Small intestine (tissue), 7 donors: ENCODE results near the gene SRR. TPM values are rescaled to one million over a fixed set of nuclear protein-coding genes. Genes with fewer than 3 reads are reported as not detected.
"Not testable (repeated sequence)": the region's sequence is repeated elsewhere in the genome, so short reads cannot be mapped to it uniquely, and the experiment has no call there.

Experiments
- DNase-seq, 2 donors: peaks; one replicate each; pipeline versions ENCODE4 v3.0.0 to v3.0.0-alpha.2; 2013
- FAIRE-seq: peaks from 2 replicates; lab custom pipeline; 2012; peaks lifted over from hg19 to GRCh38; lab: Jason Lieb, UNC
- H3K27ac ChIP-seq, 3 donors: one replicate each; pipeline ENCODE4 v1.5.1; 2013; ENCODE audit warnings: low read length in 2 of 3, mild to moderate bottlenecking in 2 of 3, control low read depth in 1 of 3, inconsistent platforms in 1 of 3, low read depth in 1 of 3, moderate library complexity in 1 of 3
- H3K27me3 ChIP-seq, 3 donors: one replicate each; pipeline ENCODE4 v1.6.1; 2013; ENCODE audit warnings: low read length in 3 of 3, inconsistent platforms in 1 of 3; ENCODE audit not compliant: control insufficient read depth in 3 of 3, insufficient read depth in 3 of 3
- H3K36me3 ChIP-seq, 3 donors: one replicate each; pipeline ENCODE4 v1.6.1; 2013; ENCODE audit warnings: low read length in 3 of 3, inconsistent platforms in 1 of 3, low read depth in 1 of 3, mild to moderate bottlenecking in 1 of 3, moderate library complexity in 1 of 3; ENCODE audit not compliant: control insufficient read depth in 3 of 3, insufficient read depth in 2 of 3
- H3K4me1 ChIP-seq, 3 donors: one replicate each; pipeline ENCODE4 v1.6.1; 2013; ENCODE audit warnings: low read length in 2 of 3, inconsistent platforms in 1 of 3, low read depth in 1 of 3, mild to moderate bottlenecking in 1 of 3, moderate library complexity in 1 of 3; ENCODE audit not compliant: control insufficient read depth in 3 of 3, insufficient read depth in 2 of 3
- H3K4me3 ChIP-seq, 3 donors: one replicate each; pipeline ENCODE4 v1.5.1; 2013; ENCODE audit warnings: low read length in 3 of 3, control low read depth in 1 of 3, inconsistent platforms in 1 of 3, low read depth in 1 of 3, mild to moderate bottlenecking in 1 of 3, moderate library complexity in 1 of 3
- H3K9me3 ChIP-seq, 2 donors: one replicate each; pipeline ENCODE4 v1.6.1; 2013; ENCODE audit warnings: low read depth in 1 of 2, low read length in 1 of 2; ENCODE audit not compliant: control insufficient read depth in 2 of 2, insufficient read depth in 1 of 2
- WGBS, 3 donors: extraction: QIAGEN DNeasy Blood & Tissue Kit; methylation state at CpG; one replicate each; pipeline ENCODE4 v1.1.7; 2013; 5-methylcytosine and 5-hydroxymethylcytosine counted together
- polyA plus RNA-seq, 4 donors: library from polyadenylated mRNA; stranded (reverse) in 3 of 4; unstranded in 1 of 4; fragments of 200-250 nt in 3 of 4; fragments of 120-200 nt in 1 of 4; gene quantifications; one replicate each; pipeline versions ENCODE4 v1.2.1 to v1.2.3, GENCODE V29; 2013
- donor health status: healthy with polysubstance abuse.
- donor health status: control.
- donor health status: control.
- donor health status: Bipolar disorder and iron deficiency.
- donor health status: healthy.

The SRR gene
- polyA plus RNA-seq, 4 donors = 2.2 to 8.3 (median 4.7) TPM

DNA sequence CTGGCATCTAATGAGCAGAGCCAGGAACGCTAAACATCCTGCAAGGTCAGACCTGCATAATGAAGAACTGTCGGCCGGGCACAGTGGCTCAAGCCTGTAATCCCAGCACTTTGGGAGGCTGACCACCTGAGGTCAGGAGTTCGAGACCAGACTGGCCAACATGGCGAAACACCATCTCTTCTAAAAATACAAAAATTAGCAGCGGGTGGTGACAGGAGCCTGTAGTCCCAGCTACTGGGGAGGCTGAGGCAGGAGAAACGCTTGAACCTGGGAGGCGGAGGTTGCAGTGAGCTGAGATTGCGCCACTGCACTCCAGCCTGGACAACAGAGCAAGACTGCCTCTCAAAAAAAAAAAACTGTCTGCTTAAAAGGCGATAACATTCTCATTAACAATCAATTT, 38.6 kb upstream of the SRR start:
- Histone ChIP-seq H3K36me3 (peaks cover 0 to 19% (median 2%) of the 10 kb centered on the region in 3 donors), H3K27ac (peak overlapping the region in 2 of 3 donors; percentile 72 to 73)
- not testable (repeated sequence) for H3K27me3 ChIP-seq, FAIRE-seq, H3K4me3 ChIP-seq, H3K9me3 ChIP-seq, H3K4me1 ChIP-seq, DNase-seq
- 90 to 94% (median 93%) methylated on average over 10 of the region's 10 CpGs for WGBS, 3 donors

DNA sequence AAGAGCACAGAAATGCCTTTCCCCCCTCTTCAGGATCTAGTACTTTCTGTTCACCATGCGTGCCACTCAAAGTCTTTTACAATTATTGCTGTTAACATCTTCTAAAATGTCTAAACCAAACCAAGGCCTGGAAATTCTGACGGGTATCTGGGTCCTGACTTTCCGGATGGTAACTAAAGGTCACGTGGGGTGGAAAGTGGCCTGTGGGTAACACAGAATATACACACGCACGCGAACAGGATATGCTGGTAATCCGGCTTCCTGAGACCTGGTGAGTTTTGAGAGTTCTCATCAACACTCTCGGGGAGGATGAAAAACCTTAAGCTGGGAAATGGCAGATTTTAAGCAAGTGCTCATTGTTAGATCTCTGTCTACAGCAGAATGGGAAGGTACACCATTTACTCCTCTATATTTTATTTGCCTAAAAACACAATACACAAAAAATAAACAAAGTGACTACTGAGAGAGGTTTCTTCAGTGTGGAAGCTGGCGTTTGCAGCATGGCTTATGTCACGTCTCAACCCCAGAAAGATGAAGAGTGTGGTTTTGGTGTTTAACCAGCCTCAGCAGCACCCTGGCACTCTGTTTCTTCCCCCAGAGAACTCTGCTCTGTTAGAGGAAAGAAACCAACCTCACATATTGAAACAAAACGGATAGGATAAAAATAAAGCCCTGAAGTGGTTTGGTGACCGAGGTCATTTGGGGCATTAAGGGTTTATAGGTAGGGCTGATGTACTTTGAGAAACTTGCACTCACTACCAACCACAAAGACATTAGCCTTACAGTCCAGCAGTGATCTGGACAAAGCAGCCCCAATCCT, 37.5 kb upstream of the SRR start:
- peaks cover 0 to 20% (median 2%) of the 10 kb centered on the region in 3 donors for H3K36me3 ChIP-seq
- H3K9me3 ChIP-seq = no peaks in the 10 kb centered on the region
- H3K27ac ChIP-seq = peak overlapping the region in 2 of 3 donors; percentile 76 to 93
- no peaks in the 10 kb centered on the region for H3K27me3 ChIP-seq
- FAIRE-seq (no peak), DNase-seq (peak; percentile 14 to 72)
- no peak overlapping the region for H3K4me3 ChIP-seq
- peaks cover 0 to 8% (median 4%) of the 10 kb centered on the region in 3 donors for H3K4me1 ChIP-seq
- WGBS, 3 donors = 68 to 83% (median 70%) methylated on average over 13 of the region's 13 CpGs

DNA sequence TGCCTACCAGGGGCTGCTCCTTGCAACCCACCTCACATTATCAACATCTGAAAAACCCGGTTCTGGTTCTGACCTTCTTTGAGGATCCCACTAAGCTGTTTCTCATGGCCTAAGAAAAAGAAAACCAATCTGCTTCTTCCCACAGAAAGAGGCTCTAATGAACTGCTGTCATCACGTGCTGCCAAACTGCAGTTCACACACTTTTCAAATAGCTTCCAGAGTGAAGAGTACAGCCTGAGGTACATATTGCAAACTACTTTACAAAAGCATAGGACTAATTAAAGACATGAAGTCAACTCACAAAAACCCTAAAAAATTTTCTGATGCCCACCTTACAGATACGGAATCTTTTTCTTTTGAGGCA, 36.9 kb upstream of the SRR start:
- Histone ChIP-seq H3K27ac (peak overlapping the region in 2 of 3 donors; percentile 76 to 93), H3K36me3 (peaks cover 0 to 20% (median 2%) of the 10 kb centered on the region in 3 donors), H3K9me3 (no peaks in the 10 kb centered on the region), H3K4me1 (peaks cover 0 to 8% (median 4%) of the 10 kb centered on the region in 3 donors), H3K27me3 (no peaks in the 10 kb centered on the region), H3K4me3 (no peak overlapping the region)
- WGBS, 3 donors = 64 to 83% (median 76%) methylated on average over 3 of the region's 3 CpGs
- no peak for FAIRE-seq
- DNase-seq = peak in 1 of 2 donors; percentile 27

DNA sequence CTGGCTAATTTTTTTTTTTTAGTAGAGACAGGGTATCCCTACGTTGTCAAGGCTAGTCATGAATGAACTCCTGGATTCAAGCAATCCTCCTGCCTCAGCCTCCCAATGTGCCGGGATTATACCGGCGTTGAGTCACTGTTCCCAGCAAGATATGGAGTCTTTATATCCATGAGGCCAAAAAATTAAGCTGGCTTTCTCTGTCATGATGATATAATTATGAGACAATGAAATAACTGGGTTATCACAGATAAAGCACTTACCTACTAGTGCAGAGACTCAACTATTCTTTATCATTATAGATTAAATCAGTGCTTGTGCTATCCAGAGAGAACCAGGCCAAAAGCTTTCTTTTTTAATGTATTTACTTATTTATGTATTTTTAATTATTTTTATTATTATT, 36.4 kb upstream of the SRR start:
- peak overlapping the region in 2 of 3 donors; percentile 25 to 93 for H3K27ac ChIP-seq
- no peaks in the 10 kb centered on the region for H3K27me3 ChIP-seq
- WGBS, 3 donors = 87 to 94% (median 94%) methylated on average over 4 of the region's 4 CpGs
- DNase-seq (no peak), FAIRE-seq (no peak)
- no peak overlapping the region for H3K4me3 ChIP-seq
- H3K9me3 ChIP-seq = no peaks in the 10 kb centered on the region
- H3K4me1 ChIP-seq = peaks cover 0 to 6% (median 4%) of the 10 kb centered on the region in 3 donors
- H3K36me3 ChIP-seq = peaks cover 0 to 20% (median 0%) of the 10 kb centered on the region in 3 donors

DNA sequence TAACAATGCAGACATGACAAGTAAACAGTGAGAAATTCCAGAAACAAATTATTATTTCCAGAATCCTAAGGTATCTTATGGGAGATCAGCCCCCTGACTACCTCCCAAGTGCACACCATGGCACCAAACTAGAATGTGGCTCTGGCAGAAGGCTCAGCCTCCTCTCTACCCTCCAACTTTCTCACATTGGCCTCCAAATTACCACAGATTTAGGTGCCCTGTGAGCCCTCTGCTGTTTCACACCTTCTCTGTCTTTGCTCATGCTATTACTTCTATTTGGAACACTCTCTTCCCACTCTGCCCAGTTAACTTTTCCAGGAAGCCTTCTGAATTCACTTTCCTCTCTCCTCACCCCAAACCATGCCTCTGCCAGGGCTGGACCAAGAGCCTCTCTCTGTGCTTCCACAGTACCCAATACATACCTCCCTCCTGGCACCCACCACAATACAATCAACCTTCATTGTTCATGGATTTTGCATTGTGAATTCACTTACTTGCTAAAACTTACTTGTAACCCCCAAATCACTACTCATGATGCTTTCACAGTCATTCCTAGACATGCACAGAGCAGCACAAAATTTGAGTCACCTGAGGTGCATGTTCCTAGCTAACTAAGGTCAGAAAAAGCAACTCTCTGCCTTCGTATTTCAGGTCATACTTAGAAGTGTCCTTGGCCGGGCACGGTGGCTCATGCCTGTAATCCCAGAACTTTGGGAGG, 31.6 kb upstream of the SRR start:
- H3K27ac ChIP-seq = no peak overlapping the region
- WGBS, 3 donors = 92 to 96% (median 92%) methylated on average over 3 of the region's 3 CpGs
- H3K9me3 ChIP-seq = no peaks in the 10 kb centered on the region
- no peak overlapping the region for H3K4me3 ChIP-seq
- no peak for FAIRE-seq
- no peak for DNase-seq
- H3K4me1 ChIP-seq = no peaks in the 10 kb centered on the region
- H3K27me3 ChIP-seq = no peaks in the 10 kb centered on the region
- peaks cover 0 to 40% (median 4%) of the 10 kb centered on the region in 3 donors for H3K36me3 ChIP-seq

DNA sequence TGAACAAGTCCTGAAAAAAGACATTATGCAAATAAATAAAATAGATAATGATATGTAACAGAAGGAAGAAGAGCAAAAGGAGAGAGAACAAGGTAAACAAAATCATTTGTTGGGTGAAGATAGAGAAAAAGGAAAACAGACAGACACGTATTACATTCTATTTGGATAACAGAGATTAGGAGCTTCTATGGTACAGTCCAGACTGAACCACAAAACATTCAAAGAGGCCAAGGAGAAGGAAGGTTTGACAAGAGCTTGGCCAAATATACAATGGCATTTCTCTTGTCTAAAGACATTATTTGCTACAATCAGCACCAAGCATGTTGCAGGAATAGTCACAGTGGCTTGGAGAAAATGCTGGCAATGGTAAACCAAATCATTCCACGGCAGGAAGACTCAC, 29.3 kb upstream of the SRR start:
- Histone ChIP-seq H3K9me3 (no peaks in the 10 kb centered on the region), H3K36me3 (peaks cover 3 to 43% (median 6%) of the 10 kb centered on the region in 3 donors), H3K27ac (no peak overlapping the region), H3K27me3 (no peaks in the 10 kb centered on the region), H3K4me1 (no peaks in the 10 kb centered on the region), H3K4me3 (no peak overlapping the region)
- WGBS, 3 donors = 51 to 73% (median 70%) methylated on average over 2 of the region's 2 CpGs
- FAIRE-seq (no peak), DNase-seq (no peak)

DNA sequence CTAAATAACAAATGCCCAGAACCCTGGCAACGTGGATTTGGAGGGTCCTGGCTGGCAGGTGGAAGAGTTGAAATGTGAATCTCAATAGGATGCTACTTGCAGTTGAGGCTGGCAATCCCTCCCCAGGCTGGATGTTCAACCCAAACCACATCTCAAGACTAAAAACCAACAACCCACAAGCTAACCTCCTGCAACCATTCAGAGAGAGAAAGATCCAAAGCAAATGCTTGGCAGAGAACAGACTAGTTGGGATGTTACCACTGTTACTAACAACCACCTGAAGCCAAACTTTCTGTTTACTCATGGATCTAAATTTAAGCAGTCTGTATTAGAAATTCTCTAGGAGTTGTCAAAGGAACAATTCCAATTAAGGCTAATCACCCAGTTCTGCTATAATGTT, 28.0 kb upstream of the SRR start:
- Histone ChIP-seq H3K4me1 (no peaks in the 10 kb centered on the region), H3K27ac (no peak overlapping the region), H3K27me3 (no peaks in the 10 kb centered on the region), H3K9me3 (no peaks in the 10 kb centered on the region), H3K4me3 (no peak overlapping the region), H3K36me3 (peaks cover 5 to 49% (median 9%) of the 10 kb centered on the region in 3 donors)
- WGBS, 3 donors = 69 to 71% (median 70%) methylated on average over 1 of the region's 1 CpG
- DNase-seq = no peak
- no peak for FAIRE-seq

DNA sequence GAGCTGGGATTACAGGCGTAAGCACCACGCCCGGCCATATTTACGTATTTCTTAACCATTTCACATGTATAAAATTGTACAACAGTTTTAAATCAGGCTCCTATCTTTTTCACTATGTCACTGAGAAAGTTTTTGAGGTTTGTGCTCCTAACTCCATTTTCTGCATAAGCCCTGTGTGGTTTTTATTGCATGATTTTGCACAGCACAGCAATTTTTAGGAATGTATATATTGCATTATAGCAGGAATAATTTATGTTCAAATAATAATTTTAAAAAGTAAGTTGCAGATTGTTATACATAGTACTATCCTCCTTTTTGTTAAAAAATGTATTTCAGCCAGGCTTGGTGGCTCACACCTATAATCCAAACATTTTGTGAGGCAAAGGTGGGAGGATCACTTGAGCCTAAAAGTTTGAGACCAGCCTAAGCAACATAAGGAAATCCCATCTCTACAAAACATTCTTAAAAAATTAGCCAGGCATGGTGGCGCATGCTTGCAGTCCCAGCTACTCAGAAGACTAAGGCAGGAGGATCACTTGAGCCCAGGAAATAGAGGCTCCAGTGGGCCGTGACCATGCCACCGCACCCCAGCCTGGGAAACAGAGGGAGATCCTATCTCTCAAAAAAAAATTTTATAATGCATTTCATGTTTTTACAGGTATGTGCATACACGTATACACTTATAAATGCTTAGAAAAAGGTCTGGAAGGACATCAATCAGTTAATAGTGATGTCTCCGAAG, 26.1 kb upstream of the SRR start:
- FAIRE-seq (no peak), DNase-seq (no peak)
- Histone ChIP-seq H3K36me3 (peaks cover 9 to 59% (median 17%) of the 10 kb centered on the region in 3 donors), H3K4me1 (no peaks in the 10 kb centered on the region), H3K4me3 (no peak overlapping the region), H3K27me3 (no peaks in the 10 kb centered on the region), H3K9me3 (no peaks in the 10 kb centered on the region), H3K27ac (no peak overlapping the region)
- 96 to 97% (median 96%) methylated on average over 9 of the region's 9 CpGs for WGBS, 3 donors
